ENCODE data around the gene ZBTB16. TPM values are rescaled to one million over a fixed set of nuclear protein-coding genes. Genes with fewer than 3 reads are reported as not detected.

The ZBTB16 gene
- total RNA-seq, 1 donor from 2014 or later = 39.4 TPM

DNA sequence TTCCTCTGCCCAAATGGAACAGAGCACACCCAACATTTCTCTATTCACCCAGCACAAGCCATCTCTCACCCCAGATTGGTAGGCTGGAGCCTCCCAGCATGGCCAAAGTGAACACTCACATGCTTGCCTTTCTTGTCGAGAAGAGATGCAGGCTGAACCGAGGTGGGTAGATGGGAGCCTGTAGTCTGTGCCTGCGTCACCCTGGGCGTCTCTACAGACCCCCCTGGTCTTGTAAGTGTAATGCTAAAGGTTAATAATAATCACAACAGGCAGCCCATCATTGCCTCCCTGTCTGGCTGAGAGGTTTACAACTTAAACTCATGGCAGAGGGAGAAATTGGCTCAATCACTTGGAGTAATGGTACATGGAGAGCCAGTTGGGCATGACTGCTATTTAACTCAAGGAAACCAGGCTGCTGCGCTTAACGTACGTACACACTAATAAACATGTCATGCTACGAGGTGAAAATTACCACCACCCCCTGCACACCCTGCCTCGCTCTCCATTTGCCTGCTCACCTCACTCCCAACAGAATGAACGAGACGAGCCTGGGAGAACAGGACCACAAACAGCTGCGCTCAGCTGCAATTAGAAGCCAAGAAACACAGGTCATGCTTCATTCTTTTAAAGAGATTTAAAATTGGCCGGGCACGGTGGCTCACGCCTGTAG, 9.1 kb upstream of the ZBTB16 start:
- no peak overlapping the region for H3K27ac Mint-ChIP-seq (ENCODE audit: unreplicated experiment)
- H3K36me3 Mint-ChIP-seq (ENCODE audit: low read depth) = no peaks in the 10 kb centered on the region
- peak overlapping the region; percentile 28 for H3K4me3 Mint-ChIP-seq
- TF ChIP-seq, protein P1, sequence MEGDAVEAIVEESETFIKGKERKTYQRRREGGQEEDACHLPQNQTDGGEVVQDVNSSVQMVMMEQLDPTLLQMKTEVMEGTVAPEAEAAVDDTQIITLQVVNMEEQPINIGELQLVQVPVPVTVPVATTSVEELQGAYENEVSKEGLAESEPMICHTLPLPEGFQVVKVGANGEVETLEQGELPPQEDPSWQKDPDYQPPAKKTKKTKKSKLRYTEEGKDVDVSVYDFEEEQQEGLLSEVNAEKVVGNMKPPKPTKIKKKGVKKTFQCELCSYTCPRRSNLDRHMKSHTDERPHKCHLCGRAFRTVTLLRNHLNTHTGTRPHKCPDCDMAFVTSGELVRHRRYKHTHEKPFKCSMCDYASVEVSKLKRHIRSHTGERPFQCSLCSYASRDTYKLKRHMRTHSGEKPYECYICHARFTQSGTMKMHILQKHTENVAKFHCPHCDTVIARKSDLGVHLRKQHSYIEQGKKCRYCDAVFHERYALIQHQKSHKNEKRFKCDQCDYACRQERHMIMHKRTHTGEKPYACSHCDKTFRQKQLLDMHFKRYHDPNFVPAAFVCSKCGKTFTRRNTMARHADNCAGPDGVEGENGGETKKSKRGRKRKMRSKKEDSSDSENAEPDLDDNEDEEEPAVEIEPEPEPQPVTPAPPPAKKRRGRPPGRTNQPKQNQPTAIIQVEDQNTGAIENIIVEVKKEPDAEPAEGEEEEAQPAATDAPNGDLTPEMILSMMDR (conservative IDR thresholded peaks at IDR 0.05) = no peak
- no peaks in the 10 kb centered on the region for H3K9me3 Mint-ChIP-seq
- H3K27me3 Mint-ChIP-seq (ENCODE audit: low read depth) = no peaks in the 10 kb centered on the region
- H3K4me1 Mint-ChIP-seq = peaks cover 29% of the 10 kb centered on the region
- DNase-seq (ENCODE audit: low read depth, low spot score) = no peak

DNA sequence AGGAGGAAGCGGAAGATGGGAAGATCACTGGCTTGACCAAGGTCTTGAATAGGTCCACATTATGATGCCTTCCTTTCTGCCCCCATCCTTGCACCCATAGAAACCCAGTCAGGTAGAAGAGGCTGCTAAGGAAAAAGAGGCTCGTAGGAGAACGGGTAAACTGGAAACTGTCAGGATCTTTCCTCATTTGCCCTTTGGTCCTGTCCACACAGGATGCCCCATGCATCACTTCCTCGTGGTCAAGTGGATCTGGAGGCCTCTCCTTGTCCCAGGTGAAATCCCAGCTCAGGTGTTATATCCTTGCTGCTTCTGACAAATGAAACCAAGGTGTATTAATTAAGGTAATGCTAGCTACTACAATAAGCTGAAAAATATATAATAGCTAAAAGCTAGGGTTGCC, 8.0 kb upstream of the ZBTB16 start:
- H3K27ac Mint-ChIP-seq (ENCODE audit: unreplicated experiment) = no peak overlapping the region
- no peak for DNase-seq (ENCODE audit: low read depth, low spot score)
- peaks cover 29% of the 10 kb centered on the region for H3K4me1 Mint-ChIP-seq
- H3K36me3 Mint-ChIP-seq (ENCODE audit: low read depth) = no peaks in the 10 kb centered on the region
- TF ChIP-seq, protein P1 (conservative IDR thresholded peaks at IDR 0.05) = no peak
- H3K4me3 Mint-ChIP-seq = no peak overlapping the region
- no peaks in the 10 kb centered on the region for H3K9me3 Mint-ChIP-seq
- peaks cover under 1% of the 10 kb centered on the region for H3K27me3 Mint-ChIP-seq (ENCODE audit: low read depth)

- peaks cover 34% of the 10 kb centered on the region for H3K4me1 Mint-ChIP-seq
- peaks cover 7% of the 10 kb centered on the region for H3K27me3 Mint-ChIP-seq (ENCODE audit: low read depth)
- TF ChIP-seq, protein P1 (conservative IDR thresholded peaks at IDR 0.05) = no peak
- H3K27ac Mint-ChIP-seq (ENCODE audit: unreplicated experiment) = peak overlapping the region; percentile 40
- no peak for DNase-seq (ENCODE audit: low read depth, low spot score)
- H3K36me3 Mint-ChIP-seq (ENCODE audit: low read depth) = no peaks in the 10 kb centered on the region
- H3K4me3 Mint-ChIP-seq = no peak overlapping the region
- H3K9me3 Mint-ChIP-seq = no peaks in the 10 kb centered on the region
Observed at GRCh38 chr11:114052160-114052559, 7.4 kb upstream of the ZBTB16 start.

- no peaks in the 10 kb centered on the region for H3K9me3 Mint-ChIP-seq
- no peaks in the 10 kb centered on the region for H3K36me3 Mint-ChIP-seq (ENCODE audit: low read depth)
- H3K4me1 Mint-ChIP-seq = peaks cover 36% of the 10 kb centered on the region
- peaks cover 18% of the 10 kb centered on the region for H3K27me3 Mint-ChIP-seq (ENCODE audit: low read depth)
- H3K4me3 Mint-ChIP-seq = no peak overlapping the region
- no peak for DNase-seq (ENCODE audit: low read depth, low spot score)
- TF ChIP-seq, protein P1 (conservative IDR thresholded peaks at IDR 0.05) = no peak
- no peak overlapping the region for H3K27ac Mint-ChIP-seq (ENCODE audit: unreplicated experiment)
Observed at GRCh38 chr11:114053406-114053805, 6.1 kb upstream of the ZBTB16 start.

DNA sequence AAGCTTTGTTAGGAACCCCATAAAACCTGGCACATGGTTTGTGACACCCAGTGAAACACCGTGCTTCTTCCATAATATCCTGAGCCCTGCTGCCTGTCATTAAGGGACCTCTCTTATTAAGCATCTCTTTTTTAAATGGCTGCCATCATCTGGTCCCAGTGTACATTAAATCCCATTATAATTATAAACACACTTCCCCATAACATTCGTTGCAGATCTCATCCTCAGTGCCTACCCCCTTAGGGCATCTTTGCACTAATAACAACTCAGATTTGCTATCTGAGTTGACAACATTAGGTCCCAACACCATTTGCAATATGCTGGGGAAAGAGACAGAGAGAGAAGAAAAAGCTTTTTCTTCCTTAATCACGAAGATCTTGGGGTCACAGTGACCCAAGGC, 4.7 kb upstream of the ZBTB16 start:
- H3K9me3 Mint-ChIP-seq = no peaks in the 10 kb centered on the region
- peaks cover 24% of the 10 kb centered on the region for H3K27me3 Mint-ChIP-seq (ENCODE audit: low read depth)
- H3K27ac Mint-ChIP-seq (ENCODE audit: unreplicated experiment) = no peak overlapping the region
- peaks cover 29% of the 10 kb centered on the region for H3K4me1 Mint-ChIP-seq
- DNase-seq (ENCODE audit: low read depth, low spot score) = no peak
- no peaks in the 10 kb centered on the region for H3K36me3 Mint-ChIP-seq (ENCODE audit: low read depth)
- TF ChIP-seq, protein P1 (conservative IDR thresholded peaks at IDR 0.05) = no peak
- no peak overlapping the region for H3K4me3 Mint-ChIP-seq
